Caco-2 (cell line): ENCODE measurements around the gene TBXA2R. TPM values are rescaled to one million over a fixed set of nuclear protein-coding genes. Genes with fewer than 3 reads are reported as not detected.

Experiments used
- BruUV-seq: library from RNA; stranded (reverse); fragments of 400-500 nt; replicated peaks from 2 replicates; lab custom pipeline; 2021; lab: Mats Ljungman, UMichigan
- CTCF ChIA-PET: fragments of 300-600 bp; sonication (Branson Sonifier 250); formaldehyde crosslinking; loops from one replicate; lab custom pipeline; 2022; ENCODE audit warnings: antibody characterized with exemption; lab: Charles Lee
- POLR2A ChIA-PET: fragments of 300-600 bp; sonication (Branson Sonifier 250); formaldehyde crosslinking; loops from one replicate; lab custom pipeline; 2022; ENCODE audit warnings: antibody characterized with exemption; lab: Charles Lee
- DNase-seq, 2 experiments: peaks; one replicate each; pipeline versions ENCODE4 v3.0.0 to v3.0.0-alpha.2; 2020 to 2022
- H3K27me3 ChIP-seq: replicated peaks from 2 replicates; pipeline ENCODE4 v1.6.0; 2011; ENCODE audit warnings: low read length; ENCODE audit not compliant: control insufficient read depth, insufficient read depth
- H3K36me3 ChIP-seq: 2 replicates; pipeline ENCODE4 v1.5.1; 2011; ENCODE audit warnings: low read length; ENCODE audit not compliant: control insufficient read depth, insufficient read depth
- H3K4me1 ChIP-seq: fragments of 250-450 bp; sonication (Bioruptor Pico); 2 replicates; pipeline ENCODE4 v1.5.1; 2020; ENCODE audit warnings: mild to moderate bottlenecking
- H3K4me3 ChIP-seq: 2 replicates; pipeline ENCODE4 v1.5.1; 2011; ENCODE audit warnings: low read depth, mild to moderate bottlenecking, control low read depth, low read length
- H3K9me3 ChIP-seq: fragments of 250-450 bp; sonication (Bioruptor Pico); 2 replicates; pipeline ENCODE4 v1.5.1; 2020; ENCODE audit warnings: mild to moderate bottlenecking, moderate library complexity
- H3K27ac Mint-ChIP-seq: one replicate; pipeline ENCODE4 v1.8.0; 2022; ENCODE audit warnings: mixed read lengths; ENCODE audit not compliant: unreplicated experiment
- H3K27me3 Mint-ChIP-seq: one replicate; pipeline ENCODE4 v1.8.0; 2022; ENCODE audit warnings: mixed read lengths; ENCODE audit not compliant: insufficient read depth, unreplicated experiment
- H3K36me3 Mint-ChIP-seq: one replicate; pipeline ENCODE4 v1.8.0; 2022; ENCODE audit warnings: mild to moderate bottlenecking, mixed read lengths; ENCODE audit not compliant: insufficient read depth, unreplicated experiment
- H3K4me1 Mint-ChIP-seq: one replicate; pipeline ENCODE4 v1.8.0; 2022; ENCODE audit warnings: low read depth, mixed read lengths; ENCODE audit not compliant: unreplicated experiment
- H3K4me3 Mint-ChIP-seq: one replicate; pipeline ENCODE4 v1.8.0; 2022; ENCODE audit warnings: mild to moderate bottlenecking, moderate library complexity, mixed read lengths; ENCODE audit not compliant: unreplicated experiment
- H3K9me3 Mint-ChIP-seq: one replicate; pipeline ENCODE4 v1.8.0; 2022; ENCODE audit warnings: mixed read lengths; ENCODE audit not compliant: unreplicated experiment
- CTCF ChIP-seq, 2 experiments: fragments of 200-600 bp in 1 of 2; IDR thresholded peaks; 1 replicate in 1 of 2; 2 replicates in 1 of 2; pipeline versions ENCODE4 v1.5.1 to v1.8.0; 2011 to 2022; ENCODE audit warnings: antibody characterized with exemption in 1 of 2, control low read depth in 1 of 2, inconsistent platforms in 1 of 2, low read depth in 1 of 2, low read length in 1 of 2, mild to moderate bottlenecking in 1 of 2, moderate library complexity in 1 of 2; ENCODE audit not compliant: insufficient read depth in 1 of 2, severe bottlenecking in 1 of 2, unreplicated experiment in 1 of 2
- intact Hi-C: fragments of 100-400 bp; cut with micrococcal nuclease; formaldehyde crosslinking; loops from one replicate; pipeline ENCODE4 v1.10.0; 2022; ENCODE audit not compliant: unreplicated experiment
- total RNA-seq: library from RNA; stranded (reverse); gene quantifications from 2 replicates; pipeline ENCODE4 v1.2.3, GENCODE V29; 2022

The TBXA2R gene
- total RNA-seq, 1 experiment from 2014 or later: 0.11 TPM

GRCh38 chr19:3547767-3548282 is 58.9 kb downstream of the TBXA2R start:
- Mint-ChIP-seq H3K27me3 (no peaks in the 10 kb centered on the region), H3K9me3 (no peaks in the 10 kb centered on the region), H3K4me1 (no peaks in the 10 kb centered on the region), H3K4me3 (no peak overlapping the region), H3K36me3 (peaks cover 54% of the 10 kb centered on the region), H3K27ac (no peak overlapping the region)
- H3K9me3 ChIP-seq: no peaks in the 10 kb centered on the region
- BruUV-seq: no TSS peak
- TF ChIP-seq CTCF (IDR thresholded peaks at IDR 0.05; ENCODE audit: insufficient read depth in 1 of 2, low read depth in 1 of 2, low read length in 1 of 2, severe bottlenecking in 1 of 2, unreplicated experiment in 1 of 2): no peak
- no peak for DNase-seq
- intact Hi-C loops: no loop called here
- CTCF ChIA-PET: interaction anchor here (0.6 kb wide), 1 partner anchor 658 kb away, joined by 3 read pairs; no protein-coding TSS in a partner anchor
- no peaks in the 10 kb centered on the region for H3K4me1 ChIP-seq
- no peaks in the 10 kb centered on the region for H3K27me3 ChIP-seq
- H3K4me3 ChIP-seq: no peak overlapping the region
- no peaks in the 10 kb centered on the region; the same call in 1 of the 2 replicates for H3K36me3 ChIP-seq
- POLR2A ChIA-PET: no interaction called here

- CTCF ChIA-PET: interaction anchor here (0.6 kb wide), 1 partner anchor 658 kb away, joined by 3 read pairs; no protein-coding TSS in a partner anchor
- Mint-ChIP-seq H3K9me3 (no peaks in the 10 kb centered on the region), H3K4me1 (no peaks in the 10 kb centered on the region), H3K36me3 (peaks cover 54% of the 10 kb centered on the region), H3K4me3 (no peak overlapping the region), H3K27ac (no peak overlapping the region), H3K27me3 (no peaks in the 10 kb centered on the region)
- intact Hi-C loops: no loop called here
- H3K9me3 ChIP-seq: no peaks in the 10 kb centered on the region
- POLR2A ChIA-PET: no interaction called here
- H3K27me3 ChIP-seq: no peaks in the 10 kb centered on the region
- peak; percentile 22 to 54 for TF ChIP-seq CTCF (IDR thresholded peaks at IDR 0.05; ENCODE audit: insufficient read depth in 1 of 2, low read depth in 1 of 2, low read length in 1 of 2, severe bottlenecking in 1 of 2, unreplicated experiment in 1 of 2)
- H3K4me1 ChIP-seq: no peaks in the 10 kb centered on the region
- no peaks in the 10 kb centered on the region; the same call in 1 of the 2 replicates for H3K36me3 ChIP-seq
- BruUV-seq: no TSS peak
- no peak overlapping the region for H3K4me3 ChIP-seq
- peak in 1 of 2 experiments; percentile 30 for DNase-seq
Measured at GRCh38 chr19:3547301-3547731, 59.4 kb downstream of the TBXA2R start.

- H3K36me3 Mint-ChIP-seq: peaks cover 47% of the 10 kb centered on the region
- no peaks in the 10 kb centered on the region for H3K4me1 Mint-ChIP-seq
- TF ChIP-seq CTCF (IDR thresholded peaks at IDR 0.05; ENCODE audit: insufficient read depth in 1 of 2, low read depth in 1 of 2, low read length in 1 of 2, severe bottlenecking in 1 of 2, unreplicated experiment in 1 of 2): no peak
- H3K4me3 Mint-ChIP-seq: no peak overlapping the region
- CTCF ChIA-PET: interaction anchor here (0.5 to 1.6 kb wide), 3 partner anchors 10 to 1044 kb away, joined by 3 to 6 read pairs (median 5); no protein-coding TSS in a partner anchor
- BruUV-seq: no TSS peak
- no peaks in the 10 kb centered on the region for H3K27me3 ChIP-seq
- intact Hi-C loops: no loop called here
- no peaks in the 10 kb centered on the region for H3K27me3 Mint-ChIP-seq
- H3K27ac Mint-ChIP-seq: no peak overlapping the region
- no peaks in the 10 kb centered on the region for H3K4me1 ChIP-seq
- no peaks in the 10 kb centered on the region; the same call in 1 of the 2 replicates for H3K36me3 ChIP-seq
- DNase-seq: no peak
- H3K9me3 Mint-ChIP-seq: no peaks in the 10 kb centered on the region
- no peaks in the 10 kb centered on the region for H3K9me3 ChIP-seq
- POLR2A ChIA-PET: no interaction called here
- H3K4me3 ChIP-seq: no peak overlapping the region
Measured at GRCh38 chr19:3546119-3546518, 60.6 kb downstream of the TBXA2R start.
